ENCODE data around the gene MMD.

Gene MMD

GRCh38 chr17:55453839-55454557, 32.4 kb upstream of the MMD start:
- TF ChIP-seq REST (IDR thresholded peaks at IDR 0.05; ENCODE audit: insufficient replicate concordance, low read depth) (no peak), SPI1 (IDR thresholded peaks at IDR 0.05; ENCODE audit: borderline replicate concordance, low read depth) (no peak), POLR2AphosphoS5 (IDR thresholded peaks at IDR 0.05; ENCODE audit: low read depth) (no peak), GABPA (IDR thresholded peaks at IDR 0.05; ENCODE audit: low read depth) (no peak), CTCF (IDR thresholded peaks at IDR 0.05; ENCODE audit: insufficient read depth, low read length) (no peak)
- H3K27me3 ChIP-seq (ENCODE audit: insufficient read depth, poor library complexity, severe bottlenecking), result no peaks in the 10 kb centered on the region
- DNase-seq (ENCODE audit: low read depth in 1 of 2, low spot score in 1 of 2), result no peak

GRCh38 chr17:55452139-55452790, 30.6 kb upstream of the MMD start:
- H3K4me3 ChIP-seq (replicated peaks; ENCODE audit: insufficient read depth, low read length), result no peak overlapping the region
- no peak for DNase-seq (ENCODE audit: low read depth in 1 of 2, low spot score in 1 of 2)
- H3K27me3 ChIP-seq (ENCODE audit: insufficient read depth, poor library complexity, severe bottlenecking), result no peaks in the 10 kb centered on the region
- no peak overlapping the region for H3K27ac ChIP-seq (replicated peaks)
- TF ChIP-seq REST (IDR thresholded peaks at IDR 0.05; ENCODE audit: insufficient replicate concordance, low read depth) (no peak), CTCF (IDR thresholded peaks at IDR 0.05; ENCODE audit: insufficient read depth, low read length) (no peak), GABPA (IDR thresholded peaks at IDR 0.05; ENCODE audit: low read depth) (no peak), POLR2AphosphoS5 (IDR thresholded peaks at IDR 0.05; ENCODE audit: low read depth) (no peak), SPI1 (IDR thresholded peaks at IDR 0.05; ENCODE audit: borderline replicate concordance, low read depth) (no peak)

More at GRCh38 chr17:55453839-55454557, 32.4 kb upstream of the MMD start:
- no peak overlapping the region for H3K27ac ChIP-seq (replicated peaks)
- no peak overlapping the region for H3K4me3 ChIP-seq (replicated peaks; ENCODE audit: insufficient read depth, low read length)

- Histone ChIP-seq H3K4me3 (replicated peaks; ENCODE audit: insufficient read depth, low read length) (no peak overlapping the region), H3K27me3 (ENCODE audit: insufficient read depth, poor library complexity, severe bottlenecking) (no peaks in the 10 kb centered on the region), H3K27ac (replicated peaks) (no peak overlapping the region)
- TF ChIP-seq REST (IDR thresholded peaks at IDR 0.05; ENCODE audit: insufficient replicate concordance, low read depth) (no peak), POLR2AphosphoS5 (IDR thresholded peaks at IDR 0.05; ENCODE audit: low read depth) (no peak), SPI1 (IDR thresholded peaks at IDR 0.05; ENCODE audit: borderline replicate concordance, low read depth) (no peak), GABPA (IDR thresholded peaks at IDR 0.05; ENCODE audit: low read depth) (no peak), CTCF (IDR thresholded peaks at IDR 0.05; ENCODE audit: insufficient read depth, low read length) (no peak)
- DNase-seq (ENCODE audit: low read depth in 1 of 2, low spot score in 1 of 2), result no peak
Observed at GRCh38 chr17:55451758-55452138, 30.1 kb upstream of the MMD start.

All from HL-60 (cell line).